A673 (cell line): Measurements from ENCODE around the gene KRT1.

Source experiments
- CTCF ChIP-seq: fragments of 300-800, 200-600 bp; sonication (generic); conservative IDR thresholded peaks from 2 replicates; pipeline ENCODE4 v1.5.1; 2017; ENCODE audit warnings: low read depth, mild to moderate bottlenecking, antibody characterized with exemption, low read length, moderate library complexity, mixed read lengths
- EZH2 ChIP-seq: fragments of 200-600 bp; sonication (generic); IDR thresholded peaks from 2 replicates; pipeline ENCODE4 v1.6.1; 2017; ENCODE audit warnings: borderline replicate concordance, low read depth, mild to moderate bottlenecking, mixed read lengths, antibody characterized with exemption, low read length; ENCODE audit not compliant: poor library complexity, severe bottlenecking

GRCh38 chr12:52682381-52682660 is 2.1 kb upstream of the KRT1 start:
- TF ChIP-seq CTCF: no peak
- TF ChIP-seq EZH2: no peak
